ENCODE measurements around the gene CNTNAP2.

CNTNAP2 gene

GRCh38 chr7:147418966-147419365 lies 1302.4 kb downstream of the CNTNAP2 start:
- peak; percentile 43 for DNase-seq (ENCODE audit: low read depth)
- TF ChIP-seq CTCF (conservative IDR thresholded peaks at IDR 0.05; ENCODE audit: low read depth, low read length): no peak

GRCh38 chr7:147423875-147424274 lies 1307.3 kb downstream of the CNTNAP2 start:
- no peak for TF ChIP-seq CTCF (conservative IDR thresholded peaks at IDR 0.05; ENCODE audit: low read depth, low read length)
- H3K4me3 ChIP-seq (ENCODE audit: low read depth, low read length): no peak overlapping the region

More at GRCh38 chr7:147418966-147419365, 1302.4 kb downstream of the CNTNAP2 start:
- no peak overlapping the region for H3K4me3 ChIP-seq (ENCODE audit: low read depth, low read length)

GRCh38 chr7:147428075-147428474 lies 1311.5 kb downstream of the CNTNAP2 start:
- no peak for DNase-seq (ENCODE audit: low read depth)
- TF ChIP-seq CTCF (conservative IDR thresholded peaks at IDR 0.05; ENCODE audit: low read depth, low read length): no peak
- no peak overlapping the region for H3K4me3 ChIP-seq (ENCODE audit: low read depth, low read length)

More at GRCh38 chr7:147423875-147424274, 1307.3 kb downstream of the CNTNAP2 start:
- no peak for DNase-seq (ENCODE audit: low read depth)

GRCh38 chr7:147429961-147430360 lies 1313.4 kb downstream of the CNTNAP2 start:
- no peak overlapping the region for H3K4me3 ChIP-seq (ENCODE audit: low read depth, low read length)
- no peak for TF ChIP-seq CTCF (conservative IDR thresholded peaks at IDR 0.05; ENCODE audit: low read depth, low read length)
- DNase-seq (ENCODE audit: low read depth): no peak

- TF ChIP-seq CTCF (conservative IDR thresholded peaks at IDR 0.05; ENCODE audit: low read depth, low read length): peak; percentile 37
- no peak overlapping the region for H3K4me3 ChIP-seq (ENCODE audit: low read depth, low read length)
- DNase-seq (ENCODE audit: low read depth): peak; percentile 23
Observed at GRCh38 chr7:147432079-147432478, 1315.5 kb downstream of the CNTNAP2 start.

- no peak for TF ChIP-seq CTCF (conservative IDR thresholded peaks at IDR 0.05; ENCODE audit: low read depth, low read length)
- no peak overlapping the region for H3K4me3 ChIP-seq (ENCODE audit: low read depth, low read length)
- DNase-seq (ENCODE audit: low read depth): no peak
Observed at GRCh38 chr7:147432576-147432975, 1316.0 kb downstream of the CNTNAP2 start.

GRCh38 chr7:147436718-147437117 lies 1320.1 kb downstream of the CNTNAP2 start:
- no peak for DNase-seq (ENCODE audit: low read depth)
- H3K4me3 ChIP-seq (ENCODE audit: low read depth, low read length): no peak overlapping the region
- no peak for TF ChIP-seq CTCF (conservative IDR thresholded peaks at IDR 0.05; ENCODE audit: low read depth, low read length)

All from choroid plexus epithelial cell (primary cell).